DND-41 (cell line): Measurements from ENCODE around the gene CDC25C.

ENCODE experiments used
- CTCF ChIP-seq: IDR thresholded peaks from 2 replicates; pipeline ENCODE4 v1.5.1; 2012; ENCODE audit warnings: borderline replicate concordance, low read length, moderate library complexity, mild to moderate bottlenecking; ENCODE audit not compliant: poor library complexity, severe bottlenecking; ENCODE audit errors: extremely low read depth
- EZH2 ChIP-seq: IDR thresholded peaks from 3 replicates; pipeline ENCODE4 v1.6.1; 2012; ENCODE audit warnings: borderline replicate concordance, low read depth, mild to moderate bottlenecking, moderate library complexity, low read length, inconsistent platforms; ENCODE audit not compliant: severe bottlenecking

GRCh38 chr5:138287246-138287645 is 44.4 kb downstream of the CDC25C start:
- TF ChIP-seq CTCF, result no peak
- no peak for TF ChIP-seq EZH2
